H9 (cell line): ENCODE measurements around the gene OR10D3. TPM values are rescaled to one million over a fixed set of nuclear protein-coding genes. Genes with fewer than 3 reads are reported as not detected.

Experiments
- DNase-seq: peaks from one replicate; pipeline ENCODE4 v3.0.0-alpha.2; 2017
- H2AFZ ChIP-seq: one replicate; pipeline ENCODE4 v1.6.1; 2013; ENCODE audit warnings: mild to moderate bottlenecking, low read length, control low read depth, moderate library complexity
- H2AK5ac ChIP-seq: 2 replicates; pipeline ENCODE4 v1.6.1; 2013; ENCODE audit warnings: low read length, control low read depth, mixed read lengths; ENCODE audit not compliant: insufficient read length
- H2BK120ac ChIP-seq: one replicate; pipeline ENCODE4 v1.6.1; 2013; ENCODE audit warnings: low read depth, mild to moderate bottlenecking, low read length, control low read depth, inconsistent platforms; ENCODE audit not compliant: poor library complexity, severe bottlenecking
- H2BK12ac ChIP-seq: 2 replicates; pipeline ENCODE4 v1.6.1; 2013; ENCODE audit warnings: low read length, control low read depth, mixed read lengths, low read depth; ENCODE audit not compliant: insufficient read length
- H2BK15ac ChIP-seq: 2 replicates; pipeline ENCODE4 v1.6.1; 2013; ENCODE audit warnings: low read depth, low read length, control low read depth
- H2BK20ac ChIP-seq: one replicate; pipeline ENCODE4 v1.6.1; 2013; ENCODE audit warnings: low read depth, mild to moderate bottlenecking, low read length, control low read depth, inconsistent platforms; ENCODE audit not compliant: poor library complexity, severe bottlenecking
- H2BK5ac ChIP-seq: 2 replicates; pipeline ENCODE4 v1.6.1; 2013; ENCODE audit warnings: low read length, control low read depth, mixed read lengths; ENCODE audit not compliant: insufficient read length
- H3K14ac ChIP-seq: 2 replicates; pipeline ENCODE4 v1.6.1; 2013; ENCODE audit warnings: low read length, control low read depth; ENCODE audit not compliant: insufficient read depth
- H3K18ac ChIP-seq: 2 replicates; pipeline ENCODE4 v1.6.1; 2013; ENCODE audit warnings: low read depth, mild to moderate bottlenecking, mixed read lengths, low read length, control low read depth; ENCODE audit not compliant: insufficient read length
- H3K23ac ChIP-seq: 2 replicates; pipeline ENCODE4 v1.6.1; 2013; ENCODE audit warnings: low read length, control low read depth, mixed read lengths, low read depth; ENCODE audit not compliant: insufficient read length
- H3K23me2 ChIP-seq: 2 replicates; pipeline ENCODE4 v1.6.1; 2013; ENCODE audit warnings: low read depth, mild to moderate bottlenecking, mixed read lengths, low read length, control low read depth; ENCODE audit not compliant: insufficient read length, poor library complexity, severe bottlenecking
- H3K27ac ChIP-seq: 2 replicates; pipeline ENCODE4 v1.5.1; 2013; ENCODE audit warnings: low read length, control low read depth, mixed read lengths, low read depth; ENCODE audit not compliant: insufficient read length
- H3K27me3 ChIP-seq: 2 replicates; pipeline ENCODE4 v1.6.1; 2013; ENCODE audit warnings: low read length, control low read depth, inconsistent platforms; ENCODE audit not compliant: insufficient read depth
- H3K4ac ChIP-seq: 2 replicates; pipeline ENCODE4 v1.6.1; 2013; ENCODE audit warnings: low read depth, mild to moderate bottlenecking, control low read depth, inconsistent platforms, low read length, moderate library complexity
- H3K4me1 ChIP-seq: 2 replicates; pipeline ENCODE4 v1.6.1; 2013; ENCODE audit warnings: low read length, control low read depth, inconsistent platforms; ENCODE audit not compliant: insufficient read depth
- H3K4me2 ChIP-seq: 2 replicates; pipeline ENCODE4 v1.6.1; 2013; ENCODE audit warnings: low read length, control low read depth, mixed read lengths; ENCODE audit not compliant: insufficient read length, insufficient read depth
- H3K56ac ChIP-seq: 2 replicates; pipeline ENCODE4 v1.6.1; 2013; ENCODE audit warnings: low read depth, mild to moderate bottlenecking, mixed read lengths, low read length, control low read depth; ENCODE audit not compliant: insufficient read length
- H3K79me1 ChIP-seq: 2 replicates; pipeline ENCODE4 v1.6.1; 2013; ENCODE audit warnings: low read depth, mild to moderate bottlenecking, moderate library complexity, low read length, control low read depth, inconsistent platforms; ENCODE audit not compliant: insufficient read depth, poor library complexity, severe bottlenecking
- H3K79me2 ChIP-seq: 2 replicates; pipeline ENCODE4 v1.6.1; 2013; ENCODE audit warnings: low read length, control low read depth, inconsistent platforms; ENCODE audit not compliant: insufficient read depth
- H3K9ac ChIP-seq: 2 replicates; pipeline ENCODE4 v1.6.1; 2013; ENCODE audit warnings: low read length, control low read depth, mixed read lengths; ENCODE audit not compliant: insufficient read length; ENCODE audit errors: extremely low read depth
- H3K9me3 ChIP-seq: one replicate; pipeline ENCODE4 v1.6.1; 2013; ENCODE audit warnings: low read depth, low read length, inconsistent platforms; ENCODE audit not compliant: control insufficient read depth
- H3T11ph ChIP-seq: one replicate; pipeline ENCODE4 v1.6.1; 2013; ENCODE audit warnings: mild to moderate bottlenecking, low read length, control low read depth, inconsistent platforms
- H4K20me1 ChIP-seq: one replicate; pipeline ENCODE4 v1.6.1; 2013; ENCODE audit not compliant: control insufficient read depth, insufficient read length, insufficient read depth
- H4K5ac ChIP-seq: 2 replicates; pipeline ENCODE4 v1.6.1; 2013; ENCODE audit warnings: low read depth, mild to moderate bottlenecking, mixed read lengths, low read length, control low read depth; ENCODE audit not compliant: insufficient read length
- H4K8ac ChIP-seq: replicated peaks from 2 replicates; pipeline ENCODE4 v1.6.1; 2013; ENCODE audit warnings: low read length, control low read depth, mixed read lengths, low read depth; ENCODE audit not compliant: insufficient read length
- H4K91ac ChIP-seq: 2 replicates; pipeline ENCODE4 v1.6.1; 2013; ENCODE audit warnings: low read depth, mild to moderate bottlenecking, moderate library complexity, mixed read lengths, low read length, control low read depth; ENCODE audit not compliant: insufficient read length
- H3K27ac Mint-ChIP-seq, 3 experiments: 2 replicates in 2 of 3; 3 replicates in 1 of 3; pipeline ENCODE4 v1.8.0; 2020 to 2021; ENCODE audit warnings: mixed read lengths in 3 of 3, mild to moderate bottlenecking in 1 of 3, moderate library complexity in 1 of 3
- H3K27me3 Mint-ChIP-seq: 2 replicates; pipeline ENCODE4 v1.8.0; 2021; ENCODE audit warnings: low read depth, mild to moderate bottlenecking, moderate library complexity, mixed read lengths
- H3K36me3 Mint-ChIP-seq, 3 experiments: 2 replicates in 2 of 3; 3 replicates in 1 of 3; pipeline ENCODE4 v1.8.0; 2020 to 2021; ENCODE audit warnings: low read depth in 3 of 3, mixed read lengths in 3 of 3; ENCODE audit not compliant: insufficient read depth in 1 of 3
- H3K4me1 Mint-ChIP-seq, 2 experiments: 2 replicates each; pipeline ENCODE4 v1.8.0; 2020; ENCODE audit warnings: mixed read lengths in 2 of 2
- H3K4me3 Mint-ChIP-seq, 2 experiments: 2 replicates in 1 of 2; 3 replicates in 1 of 2; pipeline ENCODE4 v1.8.0; 2020 to 2021; ENCODE audit warnings: mild to moderate bottlenecking in 2 of 2, mixed read lengths in 2 of 2, moderate library complexity in 1 of 2
- H3K9me3 Mint-ChIP-seq, 2 experiments: 2 replicates in 1 of 2; 3 replicates in 1 of 2; pipeline ENCODE4 v1.8.0; 2020; ENCODE audit warnings: mild to moderate bottlenecking in 2 of 2, mixed read lengths in 2 of 2, moderate library complexity in 1 of 2
- total RNA-seq: library from RNA; stranded (reverse); gene quantifications from 2 replicates; pipeline ENCODE4 v1.2.1, GENCODE V29; 2021
- TF ChIP-seq, protein P1 (sequence below): fragments of 200-600 bp; sonication (generic); conservative IDR thresholded peaks from 3 replicates; pipeline ENCODE4 v1.8.0; 2021; ENCODE audit warnings: antibody characterized with exemption, mild to moderate bottlenecking

The OR10D3 gene
- total RNA-seq, 1 experiment from 2014 or later, result not detected

GRCh38 chr11:124211321-124211720, 28.2 kb downstream of the OR10D3 start:
- Histone ChIP-seq H3K79me2 (0 out of 2 replicates have a peak, but pooled peaks cover 2% of the 10 kb centered on the region), H3K23ac (no peak overlapping the region), H3K14ac (no peak overlapping the region), H4K5ac (no peak overlapping the region), H2BK12ac (no peak overlapping the region), H4K91ac (no peak overlapping the region), H4K8ac (no peak overlapping the region), H3K4me2 (no peak overlapping the region), H3K79me1 (no peaks in the 10 kb centered on the region), H3K56ac (no peak overlapping the region), H2BK5ac (no peak overlapping the region), H2BK20ac (no peak overlapping the region), H4K20me1 (no peaks in the 10 kb centered on the region), H3K18ac (no peak overlapping the region), H2BK15ac (no peak overlapping the region), H3K27ac (no peak overlapping the region), H2BK120ac (no peak overlapping the region), H3K23me2 (no peaks in the 10 kb centered on the region), H3K27me3 (no peaks in the 10 kb centered on the region), H3K9ac (no peak overlapping the region), H3T11ph (no peak overlapping the region), H3K4ac (no peak overlapping the region), H3K4me1 (no peaks in the 10 kb centered on the region), H3K9me3 (no peaks in the 10 kb centered on the region), H2AFZ (no peak overlapping the region), H2AK5ac (no peak overlapping the region)
- no peak overlapping the region for H3K4me3 Mint-ChIP-seq
- DNase-seq, result no peak
- H3K9me3 Mint-ChIP-seq, result no peaks in the 10 kb centered on the region
- H3K27me3 Mint-ChIP-seq, result peaks cover 6% of the 10 kb centered on the region; the same call in 1 of the 2 replicates
- no peak overlapping the region for H3K27ac Mint-ChIP-seq
- H3K36me3 Mint-ChIP-seq, result no peaks in the 10 kb centered on the region
- TF ChIP-seq, protein P1, sequence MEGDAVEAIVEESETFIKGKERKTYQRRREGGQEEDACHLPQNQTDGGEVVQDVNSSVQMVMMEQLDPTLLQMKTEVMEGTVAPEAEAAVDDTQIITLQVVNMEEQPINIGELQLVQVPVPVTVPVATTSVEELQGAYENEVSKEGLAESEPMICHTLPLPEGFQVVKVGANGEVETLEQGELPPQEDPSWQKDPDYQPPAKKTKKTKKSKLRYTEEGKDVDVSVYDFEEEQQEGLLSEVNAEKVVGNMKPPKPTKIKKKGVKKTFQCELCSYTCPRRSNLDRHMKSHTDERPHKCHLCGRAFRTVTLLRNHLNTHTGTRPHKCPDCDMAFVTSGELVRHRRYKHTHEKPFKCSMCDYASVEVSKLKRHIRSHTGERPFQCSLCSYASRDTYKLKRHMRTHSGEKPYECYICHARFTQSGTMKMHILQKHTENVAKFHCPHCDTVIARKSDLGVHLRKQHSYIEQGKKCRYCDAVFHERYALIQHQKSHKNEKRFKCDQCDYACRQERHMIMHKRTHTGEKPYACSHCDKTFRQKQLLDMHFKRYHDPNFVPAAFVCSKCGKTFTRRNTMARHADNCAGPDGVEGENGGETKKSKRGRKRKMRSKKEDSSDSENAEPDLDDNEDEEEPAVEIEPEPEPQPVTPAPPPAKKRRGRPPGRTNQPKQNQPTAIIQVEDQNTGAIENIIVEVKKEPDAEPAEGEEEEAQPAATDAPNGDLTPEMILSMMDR, result no peak
- H3K4me1 Mint-ChIP-seq, result peaks cover 3% of the 10 kb centered on the region in 2 experiments; a peak in 3 of 4 replicates
